Measurements from ENCODE around the gene ZNF37A.
"Not testable (repeated sequence)": the region's sequence is repeated elsewhere in the genome, so short reads cannot be mapped to it uniquely, and the experiment has no call there.

Gene ZNF37A

DNA sequence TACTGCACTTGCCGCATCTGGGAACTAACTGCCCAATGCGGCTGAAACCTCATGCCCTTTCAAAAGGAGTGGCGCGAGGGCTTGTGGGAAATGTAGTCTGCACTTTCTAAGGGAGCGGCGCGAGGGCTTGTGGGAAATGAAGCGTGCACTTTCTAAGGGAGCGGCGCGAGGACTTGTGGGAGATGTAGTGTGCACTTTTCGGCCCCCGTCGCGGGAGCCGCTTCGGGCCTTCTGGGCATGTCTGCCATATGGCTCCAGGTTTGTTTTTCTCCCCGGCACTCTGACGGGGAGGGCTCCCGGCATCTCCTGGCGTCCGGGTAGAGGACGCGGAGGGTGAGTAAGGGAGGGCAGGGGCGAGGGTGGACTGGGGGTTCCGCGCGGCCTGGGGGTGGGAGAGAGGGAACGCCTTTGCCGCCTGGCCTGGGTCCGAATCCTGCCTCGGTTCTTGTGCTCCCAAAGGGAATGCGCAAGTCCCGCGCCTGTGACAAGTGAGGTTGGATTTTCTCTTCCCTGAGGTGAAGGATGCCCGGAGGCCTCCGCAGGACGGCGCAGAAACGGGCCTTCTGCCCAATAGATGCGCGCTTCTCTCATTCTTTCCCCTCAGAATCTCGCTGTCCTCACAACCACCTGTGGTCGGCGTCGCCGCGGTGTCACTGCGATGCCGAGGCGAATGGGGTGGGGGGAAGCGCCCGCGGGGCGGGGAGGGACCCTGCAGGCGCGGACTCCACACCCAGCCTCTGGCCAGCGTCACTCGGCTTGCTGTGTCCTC, at the start of gene ZNF37A:
ZNF37A (plus strand) TSS at position 180 of the 769 bp plus-strand sequence. CDS start 2,281 bp downstream, outside the sequence.
- peak; percentile 91 for DNase-seq

DNA sequence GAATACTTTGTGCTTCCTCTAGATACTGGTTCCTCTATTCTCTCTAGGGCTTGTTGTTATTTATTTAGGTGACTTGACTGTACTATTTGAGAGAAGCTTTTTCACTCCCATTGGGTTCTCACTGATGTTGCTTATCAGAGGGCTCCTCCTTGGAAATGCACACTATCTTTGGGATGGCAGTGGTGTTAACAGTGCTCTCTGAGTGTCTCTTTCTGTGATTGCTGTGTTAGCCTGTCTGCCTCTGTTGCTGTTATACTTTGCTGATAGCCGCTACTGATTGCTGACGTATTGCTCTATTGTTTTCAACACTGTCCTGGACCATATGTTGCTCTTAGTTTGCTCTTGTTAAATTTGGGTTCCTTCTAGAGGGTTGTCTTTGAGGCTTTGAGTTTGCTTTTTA, 49.0 kb upstream of the ZNF37A start:
- no peak for DNase-seq

DNA sequence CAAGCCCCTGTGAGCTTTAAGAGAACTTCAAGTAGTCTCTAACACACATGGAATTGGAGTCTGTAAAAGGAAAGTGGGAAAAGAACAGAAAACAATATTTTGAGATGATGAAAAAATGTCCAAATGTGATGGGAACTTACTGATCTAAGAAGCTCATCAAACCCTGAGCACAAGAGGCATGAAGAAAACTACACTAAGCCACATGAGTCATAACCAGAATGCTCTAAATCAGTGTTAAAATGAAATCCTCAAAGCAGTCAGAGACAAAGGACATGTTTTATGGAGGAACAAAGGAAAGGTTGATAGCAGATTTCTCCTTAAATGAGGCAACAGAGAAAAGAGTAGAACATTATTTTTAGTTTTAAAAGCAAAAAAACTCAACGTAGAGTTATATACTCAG, 46.5 kb upstream of the ZNF37A start:
- no peak for DNase-seq

DNA sequence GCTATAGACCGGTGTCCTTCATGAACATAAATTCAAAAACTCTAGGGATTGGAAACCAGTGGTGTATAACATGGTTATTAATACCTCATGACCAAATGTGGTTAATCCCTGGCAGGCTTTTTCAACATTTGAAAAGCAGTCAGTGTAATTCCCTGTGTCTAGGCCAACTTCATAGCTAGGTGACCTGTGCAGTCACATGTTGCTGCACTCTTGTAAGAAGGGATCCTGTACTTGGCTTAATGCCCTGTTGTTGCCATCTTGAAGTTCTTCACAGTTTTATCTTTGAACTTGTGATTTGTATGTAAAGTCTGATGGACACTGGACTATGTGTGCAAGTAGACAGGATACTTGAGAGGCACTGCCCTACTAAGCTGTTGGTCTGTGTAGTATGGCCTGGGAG, 43.9 kb upstream of the ZNF37A start:
- DNase-seq, result no peak

DNA sequence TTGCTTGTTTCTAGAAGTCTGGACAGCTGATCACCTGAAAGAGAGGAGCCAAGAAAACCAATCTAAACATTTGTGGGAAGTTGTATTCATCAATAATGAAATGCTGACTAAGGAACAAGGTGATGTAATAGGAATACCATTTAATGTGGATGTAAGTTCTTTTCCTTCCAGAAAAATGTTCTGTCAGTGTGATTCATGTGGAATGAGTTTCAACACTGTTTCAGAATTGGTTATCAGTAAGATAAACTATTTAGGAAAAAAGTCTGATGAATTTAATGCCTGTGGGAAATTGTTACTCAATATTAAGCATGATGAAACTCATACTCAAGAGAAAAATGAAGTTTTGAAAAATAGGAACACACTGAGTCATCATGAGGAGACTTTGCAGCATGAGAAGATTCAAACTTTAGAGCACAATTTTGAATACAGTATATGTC, 39.8 kb upstream of the ZNF37A start:
- no peak for DNase-seq

DNA sequence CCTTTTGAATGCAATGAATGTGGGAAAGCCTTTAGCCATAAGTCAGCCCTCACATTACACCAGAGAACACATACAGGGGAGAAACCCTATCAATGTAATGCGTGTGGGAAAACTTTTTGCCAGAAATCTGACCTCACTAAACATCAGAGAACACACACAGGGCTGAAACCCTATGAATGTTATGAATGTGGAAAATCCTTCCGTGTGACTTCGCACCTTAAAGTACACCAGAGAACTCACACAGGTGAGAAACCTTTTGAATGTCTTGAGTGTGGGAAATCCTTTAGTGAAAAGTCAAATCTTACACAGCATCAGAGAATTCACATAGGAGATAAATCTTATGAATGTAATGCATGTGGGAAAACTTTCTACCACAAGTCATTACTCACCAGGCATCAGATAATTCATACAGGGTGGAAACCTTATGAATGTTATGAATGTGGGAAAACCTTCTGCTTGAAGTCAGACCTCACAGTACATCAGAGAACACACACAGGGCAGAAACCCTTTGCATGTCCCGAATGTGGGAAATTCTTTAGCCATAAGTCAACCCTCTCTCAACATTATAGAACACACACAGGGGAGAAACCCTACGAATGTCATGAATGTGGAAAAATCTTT, 38.8 kb upstream of the ZNF37A start:
- not testable (repeated sequence) for DNase-seq

DNA sequence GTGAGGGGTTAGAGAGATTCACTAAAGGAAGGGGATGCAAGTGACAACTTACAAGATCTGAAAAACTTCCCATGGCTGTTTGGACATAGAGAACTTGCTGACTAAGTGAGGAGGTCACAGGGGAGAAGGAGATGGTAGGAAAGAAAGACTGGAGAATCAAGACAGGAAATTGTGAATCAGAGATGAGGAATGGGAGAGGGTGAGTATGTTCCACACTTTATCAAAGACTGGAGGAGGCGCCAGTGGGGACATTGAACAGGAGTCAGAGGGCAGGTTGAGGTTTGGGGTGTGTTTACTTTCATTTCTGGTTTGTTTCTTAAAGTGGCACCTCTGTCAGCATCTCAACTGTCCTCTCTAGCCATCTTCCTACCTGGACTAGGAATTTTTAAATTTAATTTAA, 24.5 kb upstream of the ZNF37A start:
- not testable (repeated sequence) for DNase-seq

DNA sequence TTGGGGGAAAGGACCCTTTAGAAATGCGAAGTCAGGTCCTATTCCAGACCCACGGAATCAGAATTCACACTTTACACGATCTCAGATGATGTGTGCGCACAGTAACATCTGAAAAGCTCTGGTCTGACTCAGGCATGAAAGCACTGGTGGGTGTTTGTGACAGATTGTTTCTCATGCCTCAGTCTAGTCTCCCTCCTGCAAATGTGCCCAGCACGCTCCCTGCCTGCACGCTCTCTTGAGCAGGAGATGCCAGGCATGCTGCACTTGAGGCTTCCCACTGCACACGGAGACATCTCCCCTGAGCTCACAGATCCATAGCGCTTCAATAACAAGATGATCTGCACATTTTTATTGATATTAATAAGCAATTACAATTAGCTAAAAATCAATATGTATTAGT, 23.6 kb upstream of the ZNF37A start:
- DNase-seq, result no peak

DNA sequence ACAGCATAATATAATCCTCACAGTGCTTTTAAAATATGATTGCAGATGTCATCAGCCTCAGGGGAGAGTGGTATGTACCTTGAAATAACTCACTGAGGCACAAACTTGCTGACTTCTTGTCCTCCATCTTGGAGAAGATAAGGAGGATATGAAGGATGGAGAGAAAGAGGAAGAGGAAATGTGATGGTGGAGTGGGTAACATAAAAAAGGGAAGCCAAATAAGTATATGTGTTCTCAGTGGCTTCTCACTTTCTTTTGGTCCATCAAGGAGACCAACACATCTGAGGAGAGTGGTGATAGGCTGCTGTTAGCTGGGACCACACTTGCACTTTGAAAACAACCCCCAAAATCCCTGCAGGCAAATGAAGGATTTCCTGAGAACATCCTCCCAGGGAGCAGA, 21.6 kb upstream of the ZNF37A start:
- no peak for DNase-seq

DNA sequence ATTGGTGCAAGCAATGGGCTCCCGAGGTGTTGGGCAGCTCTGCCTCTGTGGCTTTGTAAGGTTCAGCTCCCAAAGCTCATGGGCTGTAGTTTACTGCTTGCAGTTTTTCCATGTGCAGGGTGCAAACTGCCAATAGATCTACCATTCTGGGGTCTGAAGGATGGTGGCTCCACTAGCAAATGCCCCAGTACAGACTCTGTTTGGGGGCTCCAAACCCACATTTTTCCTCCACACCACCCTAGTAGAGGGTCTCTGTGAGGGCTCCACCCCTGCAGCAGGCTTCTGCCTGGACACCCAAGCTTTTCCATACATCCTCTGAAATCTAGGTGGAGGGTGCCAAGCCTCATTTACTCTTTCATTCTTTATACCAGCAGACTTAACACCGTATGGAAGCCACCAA, 17.4 kb upstream of the ZNF37A start:
- no peak for DNase-seq

DNA sequence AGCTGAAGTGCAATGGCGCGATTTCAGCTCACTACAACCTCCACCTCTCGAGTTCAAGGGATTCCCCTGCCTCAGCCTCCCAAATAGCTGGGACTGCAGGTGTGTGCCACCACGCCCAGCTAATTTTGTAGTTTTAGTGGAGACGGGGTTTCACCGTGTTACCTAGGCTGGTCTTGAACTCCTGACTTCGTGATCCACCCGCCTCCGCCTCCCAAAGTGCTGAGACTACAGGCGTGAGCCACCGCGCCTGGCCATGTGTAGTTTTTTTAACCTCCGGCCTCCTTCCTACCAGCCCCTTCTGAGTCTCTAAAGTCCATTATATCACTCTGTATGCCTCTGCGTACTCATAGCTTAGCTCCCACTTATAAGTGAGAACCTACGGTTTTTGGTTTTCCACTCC, 819 bp upstream of the ZNF37A start:
- not testable (repeated sequence) for DNase-seq

DNA sequence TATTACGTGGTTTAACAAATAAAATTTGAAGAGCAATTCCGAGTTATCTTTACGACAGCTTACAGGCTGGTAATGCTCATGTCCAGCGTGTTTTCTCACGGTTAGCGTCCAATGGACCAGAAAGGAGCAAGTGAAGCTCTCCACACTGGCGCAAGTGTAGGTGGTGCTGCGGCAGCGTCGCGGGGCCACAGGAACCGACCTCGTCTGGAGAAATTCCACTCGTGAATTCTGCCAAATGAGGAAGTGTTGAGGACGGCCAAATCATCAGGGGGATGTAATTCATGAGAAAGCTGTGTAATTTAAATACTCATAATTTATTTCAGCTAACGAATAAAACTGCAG, 350 bp upstream of the ZNF37A start:
- no peak for DNase-seq

DNA sequence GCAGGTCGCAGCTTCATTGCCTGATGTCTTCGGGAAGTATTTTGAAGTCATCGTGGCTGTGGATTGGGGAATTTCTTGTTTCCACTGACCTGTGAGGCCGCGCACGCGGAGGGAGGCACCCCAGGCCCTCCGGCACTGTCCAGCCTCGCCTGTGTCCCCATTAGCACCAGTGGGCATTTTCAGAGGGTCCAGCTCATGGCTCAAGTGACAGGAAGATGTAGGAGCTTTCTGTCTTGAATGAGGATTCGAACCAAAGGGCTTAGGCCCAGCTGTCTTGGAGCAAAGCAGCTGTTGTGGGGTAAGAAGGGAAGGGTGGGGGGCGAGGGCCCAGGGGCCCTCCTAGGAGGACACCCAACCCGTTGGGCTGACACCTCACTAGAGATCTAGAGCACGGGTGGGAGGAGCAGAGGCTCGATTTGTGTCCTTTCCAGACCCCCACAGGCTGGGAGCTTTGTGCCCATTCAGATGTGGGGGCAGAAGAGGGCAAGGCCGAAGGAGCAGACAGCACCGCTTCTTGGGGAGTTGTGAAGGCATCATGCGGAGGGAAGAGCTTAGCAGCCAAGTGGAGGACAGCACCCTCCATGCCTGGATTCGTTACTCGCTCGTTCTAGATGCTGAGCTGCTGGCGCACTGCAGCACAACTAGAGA, 914 bp downstream of the ZNF37A start:
- no peak for DNase-seq

DNA sequence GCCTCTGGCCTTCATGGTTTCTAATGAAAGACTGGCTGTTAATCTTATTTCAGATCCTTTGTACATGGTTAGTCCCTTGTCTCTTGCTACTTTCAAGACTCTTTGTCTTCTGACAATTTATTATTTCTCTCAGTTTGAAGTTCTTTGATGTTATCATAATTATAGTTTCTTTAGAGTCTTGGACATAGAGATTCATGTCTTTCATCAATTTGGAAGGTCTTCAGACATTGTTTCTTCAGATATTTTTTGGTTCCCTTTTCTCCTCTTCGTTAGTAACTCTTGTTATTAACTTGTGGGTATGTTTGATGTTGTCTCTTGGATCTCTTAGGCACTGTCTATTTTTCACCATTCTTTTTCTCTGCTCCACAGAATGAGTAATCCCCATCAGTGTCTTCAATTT, 8.7 kb downstream of the ZNF37A start:
- no peak for DNase-seq

DNA sequence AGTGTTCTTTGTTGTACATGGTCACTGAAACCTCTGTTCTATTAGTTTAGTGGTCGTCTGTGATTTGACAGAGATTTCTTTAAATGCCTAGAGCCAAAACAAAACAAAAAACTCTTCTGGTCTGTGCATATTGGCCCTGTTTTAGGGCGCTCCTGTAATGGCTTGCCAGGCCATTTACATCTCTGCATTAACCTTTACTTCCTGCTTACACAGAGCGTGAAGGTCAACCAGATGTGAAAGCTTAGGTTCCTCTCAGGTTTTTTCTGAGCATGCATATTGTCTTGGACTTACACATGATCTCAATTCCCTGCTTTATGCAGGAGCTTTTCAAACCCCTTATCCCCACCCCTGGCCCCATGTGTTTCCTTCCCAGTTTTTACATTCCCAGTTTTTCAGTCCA, 9.6 kb downstream of the ZNF37A start:
- DNase-seq, result no peak

DNA sequence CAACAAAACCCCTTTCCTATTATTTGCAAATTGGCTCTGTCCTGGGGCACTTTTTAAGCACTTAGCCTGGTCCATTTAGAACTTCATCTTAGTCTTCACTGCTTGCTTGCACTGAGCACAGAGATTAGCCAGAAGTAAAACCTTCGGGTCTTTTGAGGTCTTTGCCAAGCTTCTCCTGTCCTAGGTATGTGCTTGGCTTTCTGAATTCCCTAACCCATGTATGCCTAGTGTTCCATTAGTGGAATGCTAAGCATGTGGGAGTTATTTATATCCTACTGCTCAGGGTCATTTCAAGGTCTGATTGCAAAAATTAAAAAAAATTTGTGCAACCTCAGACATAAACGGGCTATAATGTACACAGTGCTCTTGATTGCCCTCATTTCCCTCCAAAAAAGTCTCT, 18.0 kb downstream of the ZNF37A start:
- DNase-seq, result no peak

DNA sequence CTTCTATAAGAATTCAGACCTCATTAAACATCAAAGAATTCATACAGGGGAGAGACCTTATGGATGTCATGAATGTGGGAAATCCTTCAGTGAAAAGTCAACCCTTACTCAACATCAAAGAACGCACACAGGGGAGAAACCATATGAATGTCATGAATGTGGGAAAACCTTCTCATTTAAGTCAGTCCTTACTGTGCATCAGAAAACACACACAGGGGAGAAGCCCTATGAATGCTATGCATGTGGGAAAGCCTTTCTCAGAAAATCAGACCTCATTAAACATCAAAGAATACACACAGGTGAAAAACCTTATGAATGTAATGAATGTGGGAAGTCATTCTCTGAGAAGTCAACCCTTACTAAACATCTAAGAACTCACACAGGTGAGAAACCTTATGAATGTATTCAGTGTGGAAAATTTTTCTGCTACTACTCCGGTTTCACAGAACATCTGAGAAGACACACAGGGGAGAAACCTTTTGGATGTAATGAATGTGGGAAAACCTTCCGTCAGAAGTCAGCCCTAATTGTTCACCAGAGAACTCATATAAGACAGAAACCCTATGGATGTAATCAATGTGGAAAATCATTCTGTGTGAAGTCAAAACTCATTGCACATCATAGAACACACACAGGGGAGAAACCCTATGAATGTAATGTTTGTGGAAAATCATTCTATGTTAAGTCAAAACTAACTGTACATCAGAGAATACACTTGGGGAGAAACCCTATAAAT, 24.1 kb downstream of the ZNF37A start:
- no peak for DNase-seq

DNA sequence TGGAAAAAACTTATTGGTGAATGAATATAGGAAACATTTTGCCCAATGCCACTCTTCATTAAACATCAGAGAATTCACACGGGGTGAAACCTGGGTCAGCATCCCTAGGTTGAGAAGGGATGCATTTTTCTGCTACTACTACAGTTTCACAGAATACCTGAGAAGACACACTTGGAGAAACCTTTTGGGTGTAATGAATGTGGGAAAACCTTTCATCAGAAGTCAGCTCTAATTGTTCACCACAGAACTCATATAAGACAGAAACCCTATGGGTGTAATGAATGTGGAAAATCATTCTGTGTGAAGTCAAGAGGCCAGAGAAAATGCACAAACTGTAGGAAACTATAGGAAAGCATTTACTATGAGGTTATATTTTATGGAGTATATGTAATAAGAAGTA, 24.9 kb downstream of the ZNF37A start:
- no peak for DNase-seq

DNA sequence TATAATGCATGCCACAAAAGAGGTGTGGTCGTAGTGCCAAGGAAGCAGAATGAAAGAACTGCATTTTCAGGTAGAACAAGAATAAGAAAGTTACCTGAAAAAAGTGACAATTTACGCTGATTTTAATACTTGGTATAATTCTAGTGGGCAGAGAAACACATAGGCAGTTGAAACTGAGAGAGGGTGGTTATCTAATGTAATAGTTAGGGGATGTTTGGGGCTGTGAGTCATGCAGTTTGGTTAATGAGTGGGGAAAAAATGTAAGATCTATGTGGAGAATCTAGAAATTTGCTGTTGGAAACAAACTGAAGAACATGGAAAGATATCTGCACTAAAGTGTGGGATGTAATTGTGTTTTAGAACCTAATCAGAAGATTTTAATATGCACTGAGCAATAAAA, 33.7 kb downstream of the ZNF37A start:
- DNase-seq, result no peak

DNA sequence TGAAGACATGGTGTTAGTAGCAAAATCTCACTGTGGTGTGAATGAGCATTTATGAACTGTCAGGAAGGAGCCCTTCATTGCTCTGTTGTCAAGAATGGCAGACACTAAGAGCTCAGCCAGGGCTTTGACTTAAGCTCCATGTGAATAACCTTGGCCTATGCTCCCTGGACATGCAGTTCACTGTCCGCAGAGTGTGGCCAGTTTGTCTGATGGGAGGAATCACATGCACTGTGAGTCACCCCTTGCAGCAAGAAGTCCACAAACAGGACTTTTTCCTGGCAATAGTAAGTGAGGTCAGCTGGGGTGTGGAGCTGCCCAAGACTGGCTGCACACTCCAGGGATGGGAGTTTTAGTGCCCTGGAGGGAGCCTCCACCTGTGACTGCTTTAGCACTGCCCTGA, 49.5 kb downstream of the ZNF37A start:
- no peak for DNase-seq

DNA sequence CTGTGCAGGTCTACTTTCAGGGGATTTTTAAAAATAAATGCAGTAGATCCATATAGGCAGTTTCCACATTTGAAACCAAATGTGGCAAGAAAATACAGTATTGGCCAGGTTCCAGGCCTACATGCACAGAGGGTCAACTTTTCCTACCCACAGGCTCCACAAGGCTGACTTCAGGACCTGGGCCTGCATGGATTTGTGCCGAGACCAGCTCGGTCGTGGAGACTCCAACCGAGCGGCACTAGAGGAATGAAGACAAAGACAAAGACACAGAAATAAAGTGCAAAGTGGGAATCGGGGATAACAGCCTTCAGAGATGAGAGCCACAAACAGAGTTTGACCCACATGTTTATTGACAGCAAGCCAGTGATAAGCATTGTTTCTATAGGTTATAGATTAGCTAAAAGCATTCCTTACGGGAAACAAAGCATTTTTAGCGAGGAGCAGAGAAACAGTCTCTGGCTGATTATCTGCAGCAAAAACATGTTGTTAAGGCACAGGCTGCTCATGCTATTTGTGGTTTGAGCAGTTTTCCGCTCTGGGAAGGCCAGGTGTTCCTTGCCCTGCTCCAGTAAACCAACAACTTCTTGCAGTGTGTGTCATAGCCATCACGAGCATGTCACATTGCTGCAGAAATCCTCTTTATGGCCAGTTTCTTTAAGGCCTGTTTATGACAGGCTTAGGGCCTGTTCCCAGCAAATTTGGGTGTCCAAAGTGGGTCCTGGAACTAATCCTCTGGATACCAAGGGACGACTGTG, 52.6 kb downstream of the ZNF37A start:
- no peak for DNase-seq

DNA sequence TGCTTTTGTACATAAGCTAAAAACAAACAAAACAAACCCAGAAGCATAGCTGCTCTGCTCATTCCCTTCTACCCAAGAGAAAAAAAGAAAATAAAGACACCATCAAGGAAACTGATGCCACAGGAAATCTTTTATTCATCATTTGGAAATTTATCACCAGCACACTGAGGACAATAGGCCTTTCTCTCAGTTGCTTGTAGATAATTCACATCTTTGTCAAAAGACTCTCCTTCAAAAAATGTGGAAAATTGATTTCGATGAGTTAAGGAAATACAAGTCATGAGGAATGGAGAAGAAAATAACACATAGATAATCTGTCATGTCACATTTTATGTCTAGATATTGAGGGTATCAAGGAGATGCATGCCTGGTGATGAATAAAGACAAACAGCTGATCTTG, 53.5 kb downstream of the ZNF37A start:
- no peak for DNase-seq
